8988T (cell line): ENCODE measurements around the gene SKAP1.
"Not testable (repeated sequence)": the region's sequence is repeated elsewhere in the genome, so short reads cannot be mapped to it uniquely, and the experiment has no call there.

Source experiments
- DNase-seq: peaks from one replicate; pipeline ENCODE4 v3.0.0; 2011

Gene SKAP1

DNA sequence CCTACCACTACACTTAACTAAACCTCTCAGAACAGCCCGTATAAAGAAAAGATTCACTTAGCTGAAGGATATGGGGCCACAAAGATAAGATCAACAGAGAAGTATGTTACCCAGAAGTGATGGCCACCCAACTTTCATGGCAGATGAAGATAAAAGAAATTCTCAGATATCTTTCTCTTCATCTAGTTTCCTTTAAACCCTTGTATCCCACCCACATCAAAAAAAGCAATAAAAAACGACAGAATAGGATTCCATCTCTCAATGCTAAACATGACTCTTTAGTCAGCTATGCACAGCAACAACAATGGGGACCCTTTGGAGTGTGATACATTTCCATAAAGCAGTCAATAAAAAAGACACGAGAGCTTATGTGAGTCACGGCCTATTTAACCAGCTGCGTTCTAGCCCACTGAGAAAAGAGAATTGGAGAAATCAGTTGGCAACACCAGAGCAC is 235.9 kb downstream of the SKAP1 start:
- DNase-seq, result no peak

DNA sequence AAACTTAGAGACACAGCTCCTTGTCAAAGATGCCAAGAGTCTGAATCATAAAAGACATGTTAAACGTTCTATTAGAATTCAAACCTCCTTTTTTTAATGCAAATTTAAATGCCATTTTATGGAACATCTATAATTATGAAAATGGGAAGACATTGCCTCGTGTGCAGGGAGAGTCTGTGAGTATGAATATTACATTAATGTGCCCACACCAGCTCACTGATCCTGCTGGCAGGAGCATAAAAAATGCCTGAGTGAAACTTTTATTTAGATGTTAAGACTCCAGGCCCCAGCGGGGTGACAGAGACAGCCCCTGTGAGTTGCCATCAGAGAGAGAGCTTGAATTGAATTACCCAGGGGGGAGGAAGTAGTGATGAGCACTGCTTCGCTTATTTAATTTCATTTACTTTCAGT is 237.7 kb downstream of the SKAP1 start:
- no peak for DNase-seq

DNA sequence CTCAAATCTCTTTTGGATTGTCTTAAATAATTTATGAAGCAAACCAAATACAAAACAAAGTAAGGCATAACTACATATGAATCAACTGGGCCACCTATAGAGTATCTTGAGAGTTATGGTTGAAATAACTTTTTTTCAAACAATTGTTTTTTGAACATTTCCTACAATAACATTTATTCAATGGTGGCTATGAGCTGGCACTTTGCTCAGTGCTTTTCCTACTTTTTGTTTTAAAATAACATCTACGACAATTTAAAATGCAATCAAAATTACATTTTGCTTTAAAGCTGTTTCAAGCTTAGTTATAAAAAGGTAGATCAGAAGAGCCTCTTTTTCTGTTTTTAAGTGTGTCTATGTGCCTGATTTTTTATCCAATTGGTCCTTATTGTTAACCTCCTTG is 238.7 kb downstream of the SKAP1 start:
- no peak for DNase-seq

DNA sequence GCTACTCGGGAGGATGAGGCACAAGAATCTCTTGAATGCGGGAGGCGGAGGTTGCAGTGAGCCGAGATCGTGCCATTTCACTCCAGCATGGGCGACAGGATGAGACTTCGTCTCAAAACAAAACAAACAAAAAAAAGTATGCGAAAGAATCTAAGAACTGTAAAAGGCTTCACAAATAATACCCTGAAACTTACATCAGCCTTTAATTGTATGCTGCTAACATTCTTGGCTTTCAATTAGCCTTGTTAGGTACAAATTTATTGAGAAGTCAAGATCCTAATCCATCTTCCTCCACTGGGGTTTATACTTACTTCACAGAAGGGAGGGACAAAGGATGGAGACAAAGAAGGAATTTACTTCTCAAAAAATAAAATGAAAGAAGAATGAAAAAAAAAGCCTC is 239.1 kb downstream of the SKAP1 start:
- DNase-seq, result no peak

DNA sequence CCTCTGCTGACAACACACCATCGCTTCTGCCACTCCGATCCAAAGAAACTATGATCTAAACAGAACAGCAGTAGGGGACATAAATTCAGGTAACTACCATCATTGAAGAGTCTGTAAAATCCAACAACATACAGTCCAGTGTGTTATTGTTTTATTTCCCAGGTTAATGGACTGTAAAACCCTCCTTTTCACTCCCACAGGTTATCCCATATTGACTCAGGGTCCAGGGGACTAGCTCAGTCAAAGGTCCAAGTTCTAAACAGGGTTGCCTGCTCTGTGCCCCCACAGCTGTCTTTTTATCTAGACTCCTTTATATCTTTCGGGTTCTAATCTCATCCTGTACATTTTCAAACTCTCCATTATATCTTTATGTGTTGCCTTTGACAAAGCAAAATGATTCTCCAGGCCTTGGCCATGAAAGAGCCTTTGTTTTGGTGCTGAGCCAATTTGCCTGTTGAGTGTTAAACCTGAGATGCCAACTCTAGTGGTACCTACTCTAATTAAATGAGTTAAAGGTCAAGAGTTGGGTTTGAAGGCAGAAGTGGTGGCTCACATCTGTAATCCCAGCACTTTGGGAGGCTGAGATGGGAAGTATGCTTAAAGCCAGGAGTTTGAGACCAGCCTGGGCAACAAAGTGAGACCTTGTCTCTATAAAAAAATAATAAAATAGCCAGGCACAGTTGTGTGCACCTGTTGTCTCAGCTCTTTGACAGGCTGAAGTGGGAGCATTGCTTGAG is 242.0 kb downstream of the SKAP1 start:
- DNase-seq, result no peak

DNA sequence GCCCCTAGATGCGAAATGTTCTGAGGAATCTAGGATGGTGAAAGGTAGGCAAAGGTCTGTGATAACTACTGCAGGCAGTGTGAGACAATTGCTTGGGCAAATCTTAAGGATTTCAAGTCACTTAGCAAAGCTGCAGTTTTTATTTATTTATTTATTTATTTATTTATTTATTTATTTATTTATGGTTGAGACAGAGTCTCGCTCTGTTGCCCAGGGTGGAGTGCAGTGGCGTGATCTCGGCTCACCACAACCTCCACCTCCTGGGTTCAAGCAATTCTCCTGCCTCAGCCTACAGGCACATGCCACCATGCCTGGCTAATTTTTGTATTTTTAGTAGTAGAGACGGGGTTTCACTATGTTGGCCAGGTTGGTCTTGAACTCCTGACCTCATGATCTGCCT is 243.7 kb downstream of the SKAP1 start:
- not testable (repeated sequence) for DNase-seq

DNA sequence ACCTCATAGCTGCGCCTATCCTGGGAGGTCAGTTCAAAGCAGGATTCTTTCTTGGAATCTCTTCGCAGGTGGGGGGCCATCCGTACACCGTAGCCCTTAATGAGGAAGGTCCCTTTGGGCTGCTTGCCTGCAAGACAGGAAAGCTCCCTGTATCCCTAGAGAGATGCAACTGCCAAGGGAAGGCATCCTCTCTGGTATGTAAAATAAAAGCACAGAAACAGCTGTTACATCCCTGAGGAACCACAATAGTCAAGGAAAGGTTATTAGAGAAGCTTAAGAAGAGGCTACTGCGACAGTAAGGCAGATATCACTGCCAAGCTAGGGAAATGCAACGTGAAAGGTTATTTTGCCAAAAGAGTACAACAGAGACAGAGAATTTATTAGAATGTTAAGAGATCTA is 245.3 kb downstream of the SKAP1 start:
- DNase-seq, result no peak

DNA sequence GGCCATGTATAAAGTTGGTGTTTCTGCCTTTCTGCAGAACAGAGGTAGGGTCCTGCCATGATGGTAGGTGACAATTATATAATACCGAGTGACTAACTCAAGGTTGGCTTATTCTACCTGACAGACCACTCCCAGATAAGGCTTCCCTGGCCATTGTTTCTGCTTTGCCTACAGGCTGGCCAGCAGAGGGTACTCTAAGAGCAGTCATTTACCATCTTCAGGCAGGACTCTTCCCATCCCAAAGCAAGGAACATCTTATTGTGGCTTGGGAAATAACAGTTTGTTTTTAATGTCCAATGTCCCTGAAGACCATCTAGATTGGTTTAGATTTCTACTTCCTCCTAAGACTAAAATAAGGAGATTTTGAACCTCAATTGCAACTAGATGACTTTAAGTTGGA is 248.4 kb downstream of the SKAP1 start:
- peak; percentile 38 for DNase-seq

DNA sequence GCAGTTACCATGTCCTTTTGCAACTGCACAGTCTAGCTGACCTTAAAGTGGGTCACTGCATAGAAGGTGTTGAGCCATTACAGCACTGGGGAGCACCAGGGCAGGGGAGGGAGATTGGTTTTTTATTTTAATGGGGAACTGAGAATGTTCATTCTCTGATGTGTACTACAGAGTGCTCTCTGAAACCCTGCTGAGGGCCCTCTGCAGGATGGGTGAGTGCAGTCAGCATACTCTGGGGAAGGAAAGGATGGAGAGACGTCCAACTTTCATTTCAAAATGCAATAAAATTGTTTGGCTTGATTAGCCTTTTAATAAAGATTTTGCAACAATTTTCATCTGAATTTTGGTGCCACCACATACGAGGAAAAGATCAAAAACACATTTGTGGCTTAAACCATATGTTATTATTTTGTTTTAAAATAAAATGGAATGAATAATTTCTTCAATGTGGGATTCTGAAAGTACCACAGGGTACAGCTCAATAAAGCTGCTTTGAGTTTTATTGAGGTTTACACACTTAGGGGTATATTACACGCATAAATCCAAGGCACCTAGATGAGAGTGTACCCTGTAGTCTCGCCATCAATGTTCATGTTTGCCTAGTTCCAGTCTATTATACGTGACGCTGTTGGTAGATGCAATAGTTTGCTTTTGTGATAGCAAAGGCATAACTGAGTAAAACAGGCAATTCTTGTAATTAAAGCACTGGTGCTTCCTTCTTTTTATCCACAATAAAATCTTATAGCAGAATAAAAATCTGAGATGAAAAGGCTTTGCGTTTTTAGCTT is 249.0 kb downstream of the SKAP1 start:
- no peak for DNase-seq

DNA sequence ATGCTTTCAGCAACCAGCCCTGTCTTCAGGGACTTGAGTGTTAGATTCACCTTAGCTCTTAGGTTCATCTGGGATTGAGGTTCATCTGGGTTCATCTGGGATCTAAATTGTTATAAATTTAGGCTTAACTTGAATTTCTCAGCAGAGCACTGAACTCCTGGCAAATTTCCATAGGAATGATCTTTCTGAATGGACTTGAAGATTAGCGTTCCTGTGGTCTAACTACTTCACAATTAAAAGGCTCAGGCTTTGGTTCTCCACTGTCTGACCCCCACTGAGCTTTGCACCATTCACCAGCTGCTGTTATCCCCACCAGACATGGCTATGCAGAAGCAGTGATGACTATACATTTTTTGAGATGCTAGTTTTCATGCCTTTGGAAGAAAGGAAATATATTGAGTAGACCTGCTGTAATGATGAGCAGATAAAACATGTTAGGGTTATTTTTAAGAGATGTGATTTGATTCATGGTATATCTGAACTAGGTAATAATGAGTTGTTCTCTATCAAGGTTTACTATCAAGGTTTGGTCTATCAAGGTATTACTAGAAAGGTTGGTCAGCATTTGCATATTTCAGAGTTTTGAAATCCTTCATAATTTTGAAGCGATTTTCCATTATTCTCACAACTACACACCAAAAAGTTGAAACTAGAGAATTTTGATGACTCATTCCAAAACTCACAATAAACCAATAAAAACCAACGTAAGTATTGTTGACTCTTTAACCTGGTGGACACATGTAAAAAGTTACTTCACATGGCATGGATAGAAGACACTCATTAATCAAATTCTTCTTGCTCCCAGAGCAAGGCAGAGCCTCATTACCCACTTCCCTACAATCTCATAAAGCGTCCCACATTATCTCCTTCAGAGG is 250.7 kb downstream of the SKAP1 start:
- DNase-seq, result no peak

DNA sequence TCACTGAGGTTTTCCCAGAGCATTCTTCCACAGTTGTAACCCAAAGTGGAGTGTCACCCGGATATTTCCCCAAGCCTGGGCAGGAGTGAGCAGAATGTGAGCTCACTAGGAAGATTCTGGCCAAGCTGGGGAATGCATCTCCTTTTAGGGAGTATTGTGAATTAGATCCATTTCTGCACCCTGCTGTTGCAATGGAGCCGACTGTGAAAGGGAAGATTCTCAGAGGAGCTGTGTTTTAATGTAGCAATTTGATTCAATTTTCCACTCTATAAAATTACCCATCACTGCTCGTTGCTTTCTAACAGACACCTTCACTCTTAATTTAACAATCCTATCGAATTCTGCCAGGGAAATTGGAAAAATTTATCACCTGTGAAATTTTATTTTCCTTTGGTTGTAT is 251.7 kb downstream of the SKAP1 start:
- no peak for DNase-seq

DNA sequence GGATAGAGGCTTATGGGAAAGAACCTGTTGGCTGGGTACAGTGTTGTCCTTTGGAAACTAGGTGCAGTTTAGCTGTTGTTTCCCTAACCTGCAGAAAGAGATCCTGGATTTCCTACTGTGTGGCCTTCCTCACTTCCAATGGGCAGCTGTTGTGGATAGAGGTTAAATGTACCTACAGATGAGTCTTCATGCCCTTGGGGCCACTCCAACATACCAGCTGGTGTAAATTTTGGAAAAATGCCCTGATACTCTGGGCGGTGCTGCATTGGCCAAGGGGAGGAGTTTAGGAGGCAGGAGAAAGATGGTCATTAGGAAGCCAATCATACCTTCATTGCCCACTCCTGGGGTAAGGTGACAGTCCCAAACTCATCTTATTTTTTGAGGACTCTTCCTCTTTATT is 252.2 kb downstream of the SKAP1 start:
- no peak for DNase-seq

DNA sequence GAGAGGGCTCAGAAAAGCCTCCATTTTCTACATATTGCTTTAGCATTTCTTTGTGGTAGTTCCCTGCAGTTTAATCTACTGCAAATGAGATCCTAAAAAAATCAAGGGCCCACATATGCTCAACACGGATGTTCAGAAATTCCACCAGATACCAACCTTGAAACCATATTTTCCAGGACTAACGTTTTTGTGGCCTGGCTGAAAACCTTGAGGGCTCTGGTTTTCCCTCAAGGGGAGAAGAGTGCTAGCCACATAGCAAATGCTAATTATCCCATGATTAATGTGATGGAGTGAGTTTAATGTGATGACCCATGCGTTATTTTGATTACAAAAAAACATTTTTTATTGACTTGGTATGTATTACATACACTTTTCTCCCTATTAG is 253.6 kb downstream of the SKAP1 start:
- DNase-seq, result no peak

DNA sequence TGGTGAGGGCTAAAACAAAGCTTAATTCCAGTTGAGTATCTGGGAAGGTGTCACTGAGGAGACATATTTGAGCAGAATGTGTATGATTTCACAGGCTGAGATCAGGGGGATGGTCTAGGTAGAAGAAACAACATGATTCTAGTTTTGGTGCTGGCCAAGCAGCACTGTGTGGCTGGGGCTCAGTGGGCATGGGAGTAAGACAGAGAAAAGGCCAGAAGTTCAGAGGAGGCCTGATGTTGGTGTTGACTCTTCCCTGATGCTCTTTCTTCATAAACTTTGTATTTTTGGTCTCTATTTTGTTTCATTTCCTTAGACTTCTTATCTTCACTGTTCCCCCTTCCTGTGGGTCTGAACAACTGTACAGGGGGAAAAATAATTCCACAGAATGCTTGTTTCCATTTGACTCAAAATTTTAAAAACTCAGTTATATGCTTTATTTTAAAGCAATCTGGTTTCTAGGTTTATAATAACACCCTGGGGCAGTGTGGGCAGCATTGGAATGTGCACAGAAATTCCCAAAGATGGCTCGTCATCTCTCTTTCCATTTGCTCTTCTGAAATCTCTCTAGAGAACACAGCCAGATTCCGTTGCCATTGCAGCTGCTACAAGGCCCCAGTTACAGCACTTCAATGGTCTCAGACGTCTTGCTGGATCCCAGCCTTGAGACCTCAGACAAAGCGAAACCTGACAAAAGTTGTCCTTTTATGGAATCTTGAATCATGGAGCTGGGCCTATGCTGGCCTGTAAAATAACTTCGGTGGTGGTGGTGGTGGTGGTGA is 254.1 kb downstream of the SKAP1 start:
- no peak for DNase-seq

DNA sequence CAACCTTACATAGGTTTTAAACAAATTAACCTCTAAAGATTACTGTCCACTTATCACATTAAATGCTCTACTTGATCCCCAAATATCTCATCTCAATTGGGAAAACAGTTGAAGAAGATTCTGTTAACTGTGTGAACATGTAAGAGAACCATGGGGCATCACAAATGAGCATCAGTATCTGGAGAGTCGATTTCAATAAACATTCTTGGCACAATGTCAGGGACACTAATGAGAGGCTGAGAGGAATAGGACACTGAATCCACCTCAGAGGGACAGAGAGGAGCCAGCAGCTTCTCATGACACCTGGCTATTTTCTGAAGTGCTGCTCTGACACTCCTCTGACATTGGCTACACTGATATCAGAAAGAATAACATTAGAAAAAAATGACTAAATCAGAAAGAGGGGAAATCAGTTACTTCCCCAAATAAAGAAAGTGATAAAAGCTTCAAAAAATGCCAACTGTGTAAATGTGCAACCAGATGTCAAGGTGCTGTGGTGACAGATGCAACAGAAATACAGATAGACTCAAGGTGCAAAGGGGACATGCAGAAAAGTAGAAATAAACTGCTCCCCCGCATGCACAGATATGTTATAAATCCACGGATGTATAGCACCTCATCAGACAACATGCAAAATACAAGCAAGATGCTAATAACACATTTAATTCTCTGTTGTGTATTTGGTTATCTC is 255.0 kb downstream of the SKAP1 start:
- DNase-seq, result no peak

DNA sequence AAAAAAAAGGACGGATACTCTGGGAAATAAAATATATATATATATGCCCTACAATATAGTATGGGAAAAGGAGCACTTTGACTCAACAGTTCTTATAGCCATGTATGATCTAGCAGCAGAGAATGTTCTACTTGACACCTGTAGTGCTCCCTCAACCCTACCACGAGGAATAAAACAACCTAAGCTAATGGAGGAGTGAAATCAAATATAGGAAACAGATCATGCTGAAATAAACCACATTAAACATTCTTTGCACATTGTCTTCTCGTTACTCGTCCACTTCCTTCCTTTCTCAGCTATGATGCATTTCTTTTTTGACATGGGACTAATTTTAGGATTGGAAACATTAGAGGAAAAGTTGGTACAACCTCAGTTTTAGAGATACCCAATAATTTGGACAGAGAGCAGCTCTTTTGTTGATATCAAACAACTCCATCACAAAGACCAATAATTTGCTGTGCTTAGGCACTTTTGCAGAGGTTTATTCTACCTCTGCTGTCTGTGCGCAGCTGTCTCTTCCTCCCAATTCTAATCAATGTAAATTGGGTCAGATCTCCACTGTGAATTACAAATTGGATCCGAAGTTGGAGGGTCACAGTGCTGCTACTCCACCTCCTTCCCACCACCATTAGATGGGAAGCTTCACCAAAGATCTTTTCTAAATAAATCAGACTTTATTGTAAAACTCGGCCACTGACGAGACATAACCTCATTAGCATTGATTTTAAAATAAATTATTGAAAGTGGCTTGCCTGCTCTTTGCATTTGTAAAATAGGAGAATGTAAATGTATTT is 256.6 kb downstream of the SKAP1 start:
- DNase-seq, result no peak

DNA sequence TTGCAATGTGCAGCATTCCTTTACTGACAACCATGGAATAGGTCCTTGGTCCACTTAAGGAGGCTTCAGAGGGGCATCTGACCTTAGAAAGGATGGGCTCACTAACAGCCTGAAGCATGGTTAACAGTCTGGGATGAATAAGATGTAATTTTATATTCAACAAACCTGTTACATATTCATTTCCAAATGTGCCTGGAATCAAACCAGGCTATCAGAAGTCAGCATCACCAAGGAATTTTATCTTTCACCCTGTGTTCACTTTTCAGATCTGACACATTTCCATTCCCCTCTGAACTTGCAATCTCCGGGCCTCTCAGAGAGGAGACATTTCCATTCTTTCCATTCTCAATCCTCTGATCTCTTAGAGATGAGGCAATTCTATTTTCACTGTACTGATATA is 260.1 kb downstream of the SKAP1 start:
- DNase-seq, result no peak

DNA sequence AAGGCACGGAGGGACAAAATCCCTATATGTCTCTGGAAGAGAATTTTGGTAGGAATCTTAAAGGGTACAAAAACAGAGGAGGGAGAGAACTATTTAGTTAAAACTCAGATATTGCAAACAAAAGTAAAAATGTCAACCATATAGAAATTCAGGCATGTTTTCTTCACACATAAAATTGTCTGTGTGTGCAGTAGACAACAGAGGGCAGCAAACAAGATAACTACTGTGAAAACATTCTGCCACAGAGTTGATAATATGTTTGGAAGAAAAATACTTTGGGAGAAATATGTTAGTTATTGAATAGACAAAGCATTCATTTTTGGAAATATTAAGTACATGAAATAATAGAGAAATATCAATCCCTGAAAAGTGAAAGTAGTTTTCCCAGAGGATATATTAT is 266.2 kb downstream of the SKAP1 start:
- no peak for DNase-seq

DNA sequence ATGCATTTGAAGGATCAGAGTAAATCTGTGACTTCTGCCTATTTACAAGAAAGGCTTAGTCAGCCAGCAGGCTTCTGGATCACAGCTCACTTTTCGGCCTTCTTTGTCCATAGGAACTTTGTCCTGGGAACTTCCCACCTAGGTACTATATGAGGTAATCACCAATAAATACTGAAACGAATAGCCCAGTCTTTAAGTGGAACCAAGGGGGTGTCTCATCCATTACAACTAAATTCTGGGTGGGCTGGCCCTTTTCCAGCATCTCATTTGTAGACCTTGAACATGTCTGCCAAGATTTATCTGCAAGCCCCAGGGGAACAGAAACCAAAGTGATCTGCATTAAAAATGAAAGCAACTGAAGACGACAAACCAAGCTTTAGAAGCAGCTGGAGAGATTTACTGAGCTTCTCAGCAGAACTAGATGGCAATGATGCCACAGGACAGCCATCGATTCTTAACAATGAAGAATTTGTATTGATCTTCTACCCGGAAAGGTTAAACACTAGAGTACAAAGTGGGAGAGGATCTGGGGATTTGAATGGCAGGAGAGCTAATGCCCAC is 267.0 kb downstream of the SKAP1 start:
- no peak for DNase-seq

DNA sequence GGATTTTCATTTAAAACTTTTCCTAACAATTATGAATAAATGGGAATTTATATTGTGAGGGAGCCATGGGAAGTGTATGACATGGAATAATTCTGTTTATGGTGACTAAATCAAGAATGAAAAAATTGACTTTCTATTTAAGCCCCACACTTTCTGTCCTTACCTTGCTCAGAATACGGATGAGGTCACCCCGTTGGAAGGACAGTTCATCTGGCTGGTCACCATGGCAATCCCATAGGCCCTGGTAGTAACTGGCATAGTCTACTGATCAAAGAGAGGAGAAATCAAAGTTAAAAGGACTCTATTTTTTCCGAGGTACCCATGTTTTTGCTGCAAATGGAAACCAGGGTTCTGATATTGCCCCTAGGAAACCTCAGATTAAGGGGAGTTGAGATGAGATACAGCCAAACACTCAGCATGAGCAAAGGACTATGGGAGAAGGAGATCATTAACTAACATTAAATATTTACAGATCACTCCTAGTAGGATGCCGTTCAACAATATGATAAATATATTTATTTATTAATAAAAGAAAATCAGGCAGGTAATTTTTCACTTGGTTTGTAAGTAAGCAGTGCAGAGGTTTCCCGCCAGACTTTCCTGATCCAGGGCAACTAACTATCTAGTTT is 267.6 kb downstream of the SKAP1 start:
- DNase-seq, result no peak
